Endothelial cell of umbilical vein (primary cell): ENCODE results near the gene UBE2L3. TPM values are rescaled to one million over a fixed set of nuclear protein-coding genes. Genes with fewer than 3 reads are reported as not detected.
A peak's percentile ranks its signal among the peaks of the same experiment; 100 is the strongest.

ENCODE experiments used
- BruUV-seq: library from RNA; stranded (reverse); fragments of 400-500 nt; replicated peaks from 2 replicates; lab custom pipeline; 2021; lab: Mats Ljungman, UMichigan
- CTCF ChIA-PET: fragments of 300-600, 350-600 bp; sonication (Branson Sonifier 250); formaldehyde crosslinking; loops from one replicate; lab custom pipeline; 2021; ENCODE audit warnings: antibody characterized with exemption, inconsistent platforms; lab: Charles Lee
- POLR2A ChIA-PET: fragments of 300-600, 350-600 bp; sonication (Branson Sonifier 250); formaldehyde crosslinking; loops from one replicate; lab custom pipeline; 2021; ENCODE audit warnings: antibody characterized with exemption, inconsistent platforms; lab: Charles Lee
- DNase-seq: peaks from one replicate; pipeline ENCODE4 v3.0.0-alpha.2; 2011; ENCODE audit warnings: low read depth, low spot score
- FAIRE-seq: peaks from 2 replicates; lab custom pipeline; 2011; peaks lifted over from hg19 to GRCh38; lab: Jason Lieb, UNC
- H2AFZ ChIP-seq: 2 replicates; pipeline ENCODE4 v1.6.0; 2012; ENCODE audit warnings: low read depth, low read length, control low read depth, inconsistent platforms
- H3K27ac ChIP-seq: 2 replicates; pipeline ENCODE4 v1.5.1; 2011; ENCODE audit warnings: low read depth, mild to moderate bottlenecking, control low read depth, low read length, moderate library complexity; ENCODE audit not compliant: insufficient read depth
- H3K27me3 ChIP-seq, 2 experiments: 2 replicates each; pipeline versions ENCODE4 v1.6.0 to v1.6.1; 2011; ENCODE audit warnings: low read length in 2 of 2, mixed read lengths in 1 of 2; ENCODE audit not compliant: control insufficient read depth in 2 of 2, insufficient read depth in 2 of 2
- H3K36me3 ChIP-seq, 2 experiments: 2 replicates in 1 of 2; 3 replicates in 1 of 2; pipeline ENCODE4 v1.5.1; 2011; ENCODE audit warnings: low read length in 2 of 2, mild to moderate bottlenecking in 1 of 2, moderate library complexity in 1 of 2; ENCODE audit not compliant: control insufficient read depth in 2 of 2, insufficient read depth in 2 of 2; ENCODE audit errors: extremely low read depth in 1 of 2
- H3K4me1 ChIP-seq: 3 replicates; pipeline ENCODE4 v1.5.1; 2011; ENCODE audit warnings: mild to moderate bottlenecking, low read length; ENCODE audit not compliant: control insufficient read depth, insufficient read depth; ENCODE audit errors: extremely low read depth
- H3K4me2 ChIP-seq: 2 replicates; pipeline ENCODE4 v1.6.1; 2011; ENCODE audit warnings: low read length, control low read depth, mixed read lengths; ENCODE audit not compliant: insufficient read depth
- H3K4me3 ChIP-seq, 3 experiments: fragments of 200-600 bp in 1 of 3; sonication (generic), shearing (Covaris generic) in 1 of 3; replicated peaks in 1 of 3; 2 replicates each; pipeline ENCODE4 v1.5.1; 2011 to 2016; ENCODE audit warnings: control low read depth in 3 of 3, low read length in 3 of 3, mild to moderate bottlenecking in 2 of 3, inconsistent platforms in 1 of 3, low read depth in 1 of 3, moderate library complexity in 1 of 3; ENCODE audit not compliant: insufficient read depth in 1 of 3
- H3K79me2 ChIP-seq: 2 replicates; pipeline ENCODE4 v1.6.0; 2012; ENCODE audit warnings: low read length, inconsistent platforms; ENCODE audit not compliant: control insufficient read depth, insufficient read depth
- H3K9ac ChIP-seq: replicated peaks from 2 replicates; pipeline ENCODE3; 2011; ENCODE audit warnings: low read length, control low read depth; ENCODE audit not compliant: insufficient read depth; ENCODE audit errors: extremely low read depth
- H3K9me1 ChIP-seq: replicated peaks from 3 replicates; pipeline ENCODE4 v1.6.0; 2011; ENCODE audit warnings: mild to moderate bottlenecking, low read length; ENCODE audit not compliant: control insufficient read depth, insufficient read depth; ENCODE audit errors: extremely low read depth
- H3K9me3 ChIP-seq: replicated peaks from 2 replicates; pipeline ENCODE4 v1.5.1; 2012; ENCODE audit warnings: low read length, inconsistent platforms; ENCODE audit not compliant: control insufficient read depth, insufficient read depth
- H4K20me1 ChIP-seq: replicated peaks from 2 replicates; pipeline ENCODE3; 2011; ENCODE audit warnings: mild to moderate bottlenecking, low read length; ENCODE audit not compliant: control insufficient read depth, insufficient read depth; ENCODE audit errors: extremely low read depth
- EZH2 ChIP-seq: IDR thresholded peaks from 2 replicates; pipeline ENCODE4 v1.6.1; 2012; ENCODE audit warnings: borderline replicate concordance, low read depth, mild to moderate bottlenecking, moderate library complexity, low read length, inconsistent platforms; ENCODE audit not compliant: severe bottlenecking
- FOS ChIP-seq: IDR thresholded peaks from 2 replicates; pipeline ENCODE4 v1.6.1; 2011; ENCODE audit warnings: mild to moderate bottlenecking, low read length, moderate library complexity, borderline replicate concordance; ENCODE audit not compliant: insufficient read depth
- GATA2 ChIP-seq: IDR thresholded peaks from 2 replicates; pipeline ENCODE4 v1.7.0; 2011; ENCODE audit warnings: low read depth, mild to moderate bottlenecking, moderate library complexity, mixed read lengths, low read length; ENCODE audit not compliant: insufficient read length, insufficient read depth
- JUN ChIP-seq: IDR thresholded peaks from 2 replicates; pipeline ENCODE4 v1.6.1; 2011; ENCODE audit warnings: borderline replicate concordance, low read depth; ENCODE audit not compliant: insufficient read length, insufficient read depth
- MYC ChIP-seq: IDR thresholded peaks from one replicate; pipeline ENCODE4 v1.6.1; 2011; ENCODE audit warnings: mild to moderate bottlenecking, low read depth, low read length
- POLR2A ChIP-seq: IDR thresholded peaks from 2 replicates; pipeline ENCODE4 v1.6.1; 2012; ENCODE audit warnings: low read depth, mild to moderate bottlenecking, control low read depth, low read length
- POLR2AphosphoS5 ChIP-seq: IDR thresholded peaks from 2 replicates; pipeline ENCODE4 v1.6.1; 2012; ENCODE audit warnings: low read depth, mild to moderate bottlenecking, control low read depth, low read length, moderate library complexity; ENCODE audit not compliant: insufficient read depth
- dilution Hi-C: fragments of 300-500 bp; cut with MboI; formaldehyde crosslinking; loops from one replicate; pipeline ENCODE4 v1.15.0; 2019; ENCODE audit warnings: low sequenced_read_pairs; ENCODE audit not compliant: extremely low pct_ligation_motif_present
- intact Hi-C: fragments of 100-400 bp; cut with micrococcal nuclease; formaldehyde crosslinking; loops from one replicate; pipeline ENCODE4 v1.10.0; 2022
- polyA plus RNA-seq, 4 experiments: library from polyadenylated mRNA; depleted of rRNA in 3 of 4; stranded (reverse) in 3 of 4; unstranded in 1 of 4; fragments of >200 nt; gene quantifications; 2 replicates each; pipeline versions ENCODE4 v1.2.1 to v1.2.3, GENCODE V29; 2011 to 2012; ENCODE audit warnings: missing spikeins in 1 of 4
- total RNA-seq: library from RNA; stranded (reverse); gene quantifications from 2 replicates; pipeline ENCODE4 v1.2.3, GENCODE V29; 2021
- TF ChIP-seq, protein P1 (sequence below), 2 donors: IDR thresholded peaks; 1 replicate in 1 of 2; 2 replicates in 1 of 2; pipeline ENCODE4 v1.5.1; 2011; ENCODE audit warnings: low read length in 2 of 2, mild to moderate bottlenecking in 2 of 2, moderate library complexity in 2 of 2, control low read depth in 1 of 2, inconsistent platforms in 1 of 2, low read depth in 1 of 2; ENCODE audit not compliant: insufficient read depth in 1 of 2; ENCODE audit errors: extremely low read depth in 1 of 2
- TF ChIP-seq, protein P2 (sequence below): IDR thresholded peaks from 2 replicates; pipeline ENCODE4 v1.6.1; 2011; ENCODE audit not compliant: insufficient read depth, insufficient read length

Gene UBE2L3
- total and polyA plus RNA-seq, 2 donors (not counting 3 experiments of a cell fraction or from before 2014, with no cell fraction given), result 66.0 to 83.5 TPM

DNA sequence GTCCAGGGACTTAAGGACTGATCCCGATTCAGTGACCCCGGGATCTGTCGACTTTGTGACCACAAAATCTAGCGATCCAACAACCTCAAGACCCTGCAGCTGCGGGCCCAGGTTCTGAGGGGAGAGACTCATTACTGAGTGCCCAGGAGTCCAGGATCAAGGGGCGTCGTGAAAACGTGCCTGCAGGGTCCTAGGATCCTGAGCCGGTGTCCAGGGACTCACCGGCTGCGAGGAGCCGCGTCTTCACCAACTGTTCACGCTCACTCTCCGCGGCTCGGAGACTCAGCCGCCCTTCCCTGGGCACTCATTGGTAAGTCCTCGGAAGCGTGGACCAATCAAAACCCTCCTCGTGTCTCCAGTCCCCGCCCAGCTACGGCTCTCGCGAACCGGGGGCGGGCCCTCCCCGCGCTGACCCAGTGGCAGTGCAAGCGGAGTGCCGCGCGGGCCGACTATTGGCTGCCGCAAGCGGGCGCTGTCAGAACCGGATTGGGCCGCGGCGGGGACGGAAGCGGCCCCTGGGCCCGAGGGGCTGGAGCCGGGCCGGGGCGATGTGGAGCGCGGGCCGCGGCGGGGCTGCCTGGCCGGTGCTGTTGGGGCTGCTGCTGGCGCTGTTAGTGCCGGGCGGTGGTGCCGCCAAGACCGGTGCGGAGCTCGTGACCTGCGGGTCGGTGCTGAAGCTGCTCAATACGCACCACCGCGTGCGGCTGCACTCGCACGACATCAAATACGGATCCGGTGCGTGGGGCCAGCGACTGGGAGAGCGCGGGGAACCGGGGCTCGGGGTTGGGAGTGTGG is 74.5 kb downstream of the UBE2L3 start, which contains the start of gene SDF2L1:
Gene SDF2L1, plus strand, starts transcription at position 514 of the 795 bp plus-strand sequence. Its CDS starts 35 bp downstream, at position 549.
- H3K9me3 ChIP-seq, result no peaks in the 10 kb centered on the region
- peak within 1 kb of the TSS; percentile 86 for H3K9ac ChIP-seq
- H3K27me3 ChIP-seq, result no peaks in the 10 kb centered on the region
- peak within 1 kb of the TSS; percentile 79 for H2AFZ ChIP-seq
- no peaks in the 10 kb centered on the region for H3K9me1 ChIP-seq
- TF ChIP-seq JUN (no peak), POLR2AphosphoS5 (peak; percentile 78), EZH2 (no peak), GATA2 (no peak), MYC (no peak), POLR2A (peak; percentile 83), FOS (no peak)
- TF ChIP-seq, protein P1, sequence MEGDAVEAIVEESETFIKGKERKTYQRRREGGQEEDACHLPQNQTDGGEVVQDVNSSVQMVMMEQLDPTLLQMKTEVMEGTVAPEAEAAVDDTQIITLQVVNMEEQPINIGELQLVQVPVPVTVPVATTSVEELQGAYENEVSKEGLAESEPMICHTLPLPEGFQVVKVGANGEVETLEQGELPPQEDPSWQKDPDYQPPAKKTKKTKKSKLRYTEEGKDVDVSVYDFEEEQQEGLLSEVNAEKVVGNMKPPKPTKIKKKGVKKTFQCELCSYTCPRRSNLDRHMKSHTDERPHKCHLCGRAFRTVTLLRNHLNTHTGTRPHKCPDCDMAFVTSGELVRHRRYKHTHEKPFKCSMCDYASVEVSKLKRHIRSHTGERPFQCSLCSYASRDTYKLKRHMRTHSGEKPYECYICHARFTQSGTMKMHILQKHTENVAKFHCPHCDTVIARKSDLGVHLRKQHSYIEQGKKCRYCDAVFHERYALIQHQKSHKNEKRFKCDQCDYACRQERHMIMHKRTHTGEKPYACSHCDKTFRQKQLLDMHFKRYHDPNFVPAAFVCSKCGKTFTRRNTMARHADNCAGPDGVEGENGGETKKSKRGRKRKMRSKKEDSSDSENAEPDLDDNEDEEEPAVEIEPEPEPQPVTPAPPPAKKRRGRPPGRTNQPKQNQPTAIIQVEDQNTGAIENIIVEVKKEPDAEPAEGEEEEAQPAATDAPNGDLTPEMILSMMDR (IDR thresholded peaks at IDR 0.05; ENCODE audit: extremely low read depth in 1 of 2, insufficient read depth in 1 of 2, low read depth in 1 of 2, low read length in 2 of 2), result peak in 1 of 2 donors; percentile 17
- TF ChIP-seq, protein P2, sequence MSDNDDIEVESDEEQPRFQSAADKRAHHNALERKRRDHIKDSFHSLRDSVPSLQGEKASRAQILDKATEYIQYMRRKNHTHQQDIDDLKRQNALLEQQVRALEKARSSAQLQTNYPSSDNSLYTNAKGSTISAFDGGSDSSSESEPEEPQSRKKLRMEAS, result peak; percentile 40
- FAIRE-seq (peak; percentile 97), DNase-seq (peak; percentile 99)
- H4K20me1 ChIP-seq, result no peaks in the 10 kb centered on the region
- peaks cover 14% of the 10 kb centered on the region for H3K4me1 ChIP-seq
- CTCF ChIA-PET, result interaction anchor here (0.8 to 3.5 kb wide), 16 partner anchors 9 to 756 kb away, joined by 3 to 41 read pairs (median 4); partner anchors contain the start of genes CCDC116, PPM1F and YDJC
- intact Hi-C loops, result no loop called here
- peaks cover 3 to 8% of the 10 kb centered on the region in 2 experiments for H3K36me3 ChIP-seq
- H3K4me3 ChIP-seq, result peak within 1 kb of the TSS; percentile 57 to 81 (median 58)
- POLR2A ChIA-PET, result interaction anchor here (0.7 to 1.4 kb wide), 3 partner anchors 11 to 778 kb away, joined by 4 to 9 read pairs (median 6); no protein-coding TSS in a partner anchor
- peaks cover 17% of the 10 kb centered on the region for H3K79me2 ChIP-seq
- H3K4me2 ChIP-seq, result peak within 1 kb of the TSS; percentile 85
- peak within 1 kb of the TSS; percentile 56 for H3K27ac ChIP-seq
- no TSS peak for BruUV-seq
- dilution Hi-C loops, result no loop called here
